ENCODE measurements around the gene MT1G. TPM values are rescaled to one million over a fixed set of nuclear protein-coding genes. Genes with fewer than 3 reads are reported as not detected.

Gene MT1G
- total RNA-seq, 1 experiment from 2014 or later = 2.2 TPM

DNA sequence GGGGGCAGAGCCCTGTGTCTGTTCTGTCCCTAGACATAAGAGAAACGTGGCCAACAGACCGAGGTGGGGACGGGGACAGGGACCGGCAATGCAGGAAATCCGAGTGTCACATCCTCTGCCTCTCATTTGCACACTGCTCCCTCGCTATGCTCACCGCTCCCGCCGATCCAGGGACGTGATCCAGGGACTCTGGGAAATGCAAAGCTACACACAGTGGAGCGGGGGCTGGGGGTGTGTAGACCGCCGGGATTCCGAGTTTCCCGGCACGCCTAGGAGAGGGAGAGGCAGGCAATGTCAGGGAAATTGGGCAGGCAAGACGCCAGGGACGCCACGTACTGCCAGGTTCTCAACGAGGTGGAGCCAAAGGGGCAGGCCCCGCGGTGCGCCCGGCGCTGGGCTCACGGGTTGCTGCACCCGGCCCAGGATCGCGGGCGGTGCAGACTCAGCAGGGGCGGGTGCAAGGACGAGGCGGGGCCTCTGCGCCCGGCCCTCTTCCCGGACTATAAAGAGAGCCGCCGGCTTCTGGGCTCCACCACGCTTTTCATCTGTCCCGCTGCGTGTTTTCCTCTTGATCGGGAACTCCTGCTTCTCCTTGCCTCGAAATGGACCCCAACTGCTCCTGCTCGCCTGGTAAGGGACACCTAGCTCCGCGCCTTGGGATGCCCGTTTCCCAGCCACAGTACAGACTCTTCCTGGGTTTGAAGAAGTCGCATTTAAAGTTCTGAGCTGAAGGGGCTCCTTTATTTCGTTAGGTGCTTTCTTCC is 14.3 kb upstream of the MT1G start, which contains the start of gene MT1X:
TSS of gene MT1X (plus strand) at position 532 of the 764 bp plus-strand sequence. CDS start at position 603, 71 bp downstream.
- Histone ChIP-seq H3K9me3 (ENCODE audit: control insufficient read depth, insufficient read depth, low read depth, low read length) (no peaks in the 10 kb centered on the region; the same call in 1 of the 2 replicates), H3K4me3 (ENCODE audit: low read depth in 2 of 2, low read length in 2 of 2) (peak within 1 kb of the TSS; percentile 68 to 75), H3K4me1 (ENCODE audit: control insufficient read depth, insufficient read depth, low read length) (peaks cover 7% of the 10 kb centered on the region), H3K36me3 (ENCODE audit: control insufficient read depth, insufficient read depth, low read length) (no peaks in the 10 kb centered on the region), H3K27ac (ENCODE audit: low read length) (peak within 1 kb of the TSS; percentile 86), H3K27me3 (ENCODE audit: control insufficient read depth, insufficient read depth, low read length) (no peaks in the 10 kb centered on the region)
- ChIA-PET POLR2A (interaction anchor here (0.5 to 0.6 kb wide), 2 partner anchors 9 to 156 kb away, joined by 4 to 7 read pairs; no protein-coding TSS in a partner anchor), CTCF (no interaction called here)
- ATAC-seq (peak; percentile 99), DNase-seq (ENCODE audit: low read depth, low spot score) (no peak)
- in situ Hi-C loops (cut with HindIII; ENCODE audit: low pct_unique_long_range_greater_than_20kb, low sequenced_read_pairs) (no loop called here), intact Hi-C loops (cut with micrococcal nuclease; ENCODE audit: unreplicated experiment) (no loop called here)
- BruUV-seq (replicated peaks) = no TSS peak
- TF ChIP-seq SIN3A (IDR thresholded peaks at IDR 0.05; ENCODE audit: borderline replicate concordance, insufficient read depth, low read depth, low read length) (no peak), POLR2AphosphoS5 (IDR thresholded peaks at IDR 0.05; ENCODE audit: low read depth, low read length) (peak; percentile 78), TCF7L2 (IDR thresholded peaks at IDR 0.05; ENCODE audit: low read depth, low read length) (peak; percentile 92)

DNA sequence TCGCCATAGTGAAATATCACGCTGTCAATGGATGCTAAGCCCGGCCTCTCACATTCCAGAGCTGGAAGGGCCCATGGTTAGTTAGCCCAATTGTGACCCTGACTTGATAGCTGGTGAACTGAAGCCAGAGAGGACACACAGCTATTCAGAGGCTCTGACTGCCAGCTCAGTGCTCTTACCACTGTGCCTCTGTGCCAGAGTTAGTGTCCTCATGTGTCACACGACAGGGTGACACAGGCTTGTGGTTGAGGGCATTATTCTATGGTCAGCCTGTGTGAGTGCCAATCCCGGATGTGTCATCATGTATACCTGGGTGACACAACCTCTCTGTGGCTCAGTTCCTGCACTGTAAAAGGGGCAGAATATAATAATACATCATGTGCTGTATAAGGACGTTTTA is 12.0 kb upstream of the MT1G start:
- in situ Hi-C loops (cut with HindIII; ENCODE audit: low pct_unique_long_range_greater_than_20kb, low sequenced_read_pairs) = no loop called here
- Histone ChIP-seq H3K36me3 (ENCODE audit: control insufficient read depth, insufficient read depth, low read length) (no peaks in the 10 kb centered on the region), H3K9me3 (ENCODE audit: control insufficient read depth, insufficient read depth, low read depth, low read length) (no peaks in the 10 kb centered on the region), H3K4me1 (ENCODE audit: control insufficient read depth, insufficient read depth, low read length) (peaks cover 7% of the 10 kb centered on the region), H3K27me3 (ENCODE audit: control insufficient read depth, insufficient read depth, low read length) (no peaks in the 10 kb centered on the region), H3K4me3 (ENCODE audit: low read depth in 2 of 2, low read length in 2 of 2) (no peak overlapping the region), H3K27ac (ENCODE audit: low read length) (no peak overlapping the region)
- POLR2A ChIA-PET = no interaction called here
- DNase-seq (ENCODE audit: low read depth, low spot score) = peak; percentile 63
- no TSS peak for BruUV-seq (replicated peaks)
- no peak for ATAC-seq
- CTCF ChIA-PET = no interaction called here
- TF ChIP-seq TCF7L2 (IDR thresholded peaks at IDR 0.05; ENCODE audit: low read depth, low read length) = no peak
- no peak for TF ChIP-seq SIN3A (IDR thresholded peaks at IDR 0.05; ENCODE audit: borderline replicate concordance, insufficient read depth, low read depth, low read length)
- TF ChIP-seq, protein P1, sequence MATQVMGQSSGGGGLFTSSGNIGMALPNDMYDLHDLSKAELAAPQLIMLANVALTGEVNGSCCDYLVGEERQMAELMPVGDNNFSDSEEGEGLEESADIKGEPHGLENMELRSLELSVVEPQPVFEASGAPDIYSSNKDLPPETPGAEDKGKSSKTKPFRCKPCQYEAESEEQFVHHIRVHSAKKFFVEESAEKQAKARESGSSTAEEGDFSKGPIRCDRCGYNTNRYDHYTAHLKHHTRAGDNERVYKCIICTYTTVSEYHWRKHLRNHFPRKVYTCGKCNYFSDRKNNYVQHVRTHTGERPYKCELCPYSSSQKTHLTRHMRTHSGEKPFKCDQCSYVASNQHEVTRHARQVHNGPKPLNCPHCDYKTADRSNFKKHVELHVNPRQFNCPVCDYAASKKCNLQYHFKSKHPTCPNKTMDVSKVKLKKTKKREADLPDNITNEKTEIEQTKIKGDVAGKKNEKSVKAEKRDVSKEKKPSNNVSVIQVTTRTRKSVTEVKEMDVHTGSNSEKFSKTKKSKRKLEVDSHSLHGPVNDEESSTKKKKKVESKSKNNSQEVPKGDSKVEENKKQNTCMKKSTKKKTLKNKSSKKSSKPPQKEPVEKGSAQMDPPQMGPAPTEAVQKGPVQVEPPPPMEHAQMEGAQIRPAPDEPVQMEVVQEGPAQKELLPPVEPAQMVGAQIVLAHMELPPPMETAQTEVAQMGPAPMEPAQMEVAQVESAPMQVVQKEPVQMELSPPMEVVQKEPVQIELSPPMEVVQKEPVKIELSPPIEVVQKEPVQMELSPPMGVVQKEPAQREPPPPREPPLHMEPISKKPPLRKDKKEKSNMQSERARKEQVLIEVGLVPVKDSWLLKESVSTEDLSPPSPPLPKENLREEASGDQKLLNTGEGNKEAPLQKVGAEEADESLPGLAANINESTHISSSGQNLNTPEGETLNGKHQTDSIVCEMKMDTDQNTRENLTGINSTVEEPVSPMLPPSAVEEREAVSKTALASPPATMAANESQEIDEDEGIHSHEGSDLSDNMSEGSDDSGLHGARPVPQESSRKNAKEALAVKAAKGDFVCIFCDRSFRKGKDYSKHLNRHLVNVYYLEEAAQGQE (IDR thresholded peaks at IDR 0.05; ENCODE audit: insufficient read depth in 1 of 2, low read depth in 2 of 2, low read length in 1 of 2) = no peak
- intact Hi-C loops (cut with micrococcal nuclease; ENCODE audit: unreplicated experiment) = no loop called here

DNA sequence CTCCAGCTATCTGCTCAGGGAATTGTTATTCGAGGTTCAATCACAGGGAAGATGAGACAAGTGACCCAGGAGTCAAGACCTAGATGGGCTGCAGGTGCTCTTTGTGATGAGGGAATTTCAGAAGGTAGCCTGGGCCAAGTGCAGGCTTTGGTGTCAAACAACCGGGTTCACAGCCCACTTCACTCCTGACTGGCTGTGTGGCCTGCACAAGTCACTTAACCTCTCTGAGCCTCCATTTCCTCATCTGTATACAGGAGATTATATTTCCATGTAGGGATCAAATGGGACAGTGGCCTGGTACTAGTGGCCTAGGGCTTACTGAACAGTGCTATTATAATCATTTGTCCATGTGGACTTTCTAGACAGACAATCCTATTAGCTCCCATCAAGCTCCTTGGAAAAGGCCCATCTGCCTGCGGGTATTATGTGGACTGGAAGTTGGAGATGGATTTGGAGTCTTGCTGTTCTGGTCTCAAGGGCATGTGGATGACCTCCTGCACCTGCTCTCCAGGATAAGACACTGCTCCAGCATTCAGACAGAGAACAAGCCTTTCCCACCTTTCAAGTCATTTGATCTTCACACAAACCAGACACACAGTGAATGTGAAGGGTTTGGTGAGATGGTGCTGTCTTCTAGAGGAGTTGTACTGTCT is 11.3 kb upstream of the MT1G start:
- DNase-seq (ENCODE audit: low read depth, low spot score) (no peak), ATAC-seq (no peak)
- Histone ChIP-seq H3K27ac (ENCODE audit: low read length) (no peak overlapping the region), H3K36me3 (ENCODE audit: control insufficient read depth, insufficient read depth, low read length) (no peaks in the 10 kb centered on the region), H3K27me3 (ENCODE audit: control insufficient read depth, insufficient read depth, low read length) (no peaks in the 10 kb centered on the region), H3K4me1 (ENCODE audit: control insufficient read depth, insufficient read depth, low read length) (peaks cover 7% of the 10 kb centered on the region), H3K4me3 (ENCODE audit: low read depth in 2 of 2, low read length in 2 of 2) (no peak overlapping the region), H3K9me3 (ENCODE audit: control insufficient read depth, insufficient read depth, low read depth, low read length) (no peaks in the 10 kb centered on the region)
- TF ChIP-seq, protein P1 (IDR thresholded peaks at IDR 0.05; ENCODE audit: insufficient read depth in 1 of 2, low read depth in 2 of 2, low read length in 1 of 2) = no peak
- TF ChIP-seq, protein P2, sequence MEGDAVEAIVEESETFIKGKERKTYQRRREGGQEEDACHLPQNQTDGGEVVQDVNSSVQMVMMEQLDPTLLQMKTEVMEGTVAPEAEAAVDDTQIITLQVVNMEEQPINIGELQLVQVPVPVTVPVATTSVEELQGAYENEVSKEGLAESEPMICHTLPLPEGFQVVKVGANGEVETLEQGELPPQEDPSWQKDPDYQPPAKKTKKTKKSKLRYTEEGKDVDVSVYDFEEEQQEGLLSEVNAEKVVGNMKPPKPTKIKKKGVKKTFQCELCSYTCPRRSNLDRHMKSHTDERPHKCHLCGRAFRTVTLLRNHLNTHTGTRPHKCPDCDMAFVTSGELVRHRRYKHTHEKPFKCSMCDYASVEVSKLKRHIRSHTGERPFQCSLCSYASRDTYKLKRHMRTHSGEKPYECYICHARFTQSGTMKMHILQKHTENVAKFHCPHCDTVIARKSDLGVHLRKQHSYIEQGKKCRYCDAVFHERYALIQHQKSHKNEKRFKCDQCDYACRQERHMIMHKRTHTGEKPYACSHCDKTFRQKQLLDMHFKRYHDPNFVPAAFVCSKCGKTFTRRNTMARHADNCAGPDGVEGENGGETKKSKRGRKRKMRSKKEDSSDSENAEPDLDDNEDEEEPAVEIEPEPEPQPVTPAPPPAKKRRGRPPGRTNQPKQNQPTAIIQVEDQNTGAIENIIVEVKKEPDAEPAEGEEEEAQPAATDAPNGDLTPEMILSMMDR (IDR thresholded peaks at IDR 0.05) = no peak
- TF ChIP-seq SIN3A (IDR thresholded peaks at IDR 0.05; ENCODE audit: borderline replicate concordance, insufficient read depth, low read depth, low read length) (no peak), TCF7L2 (IDR thresholded peaks at IDR 0.05; ENCODE audit: low read depth, low read length) (no peak), POLR2AphosphoS5 (IDR thresholded peaks at IDR 0.05; ENCODE audit: low read depth, low read length) (no peak)
- CTCF ChIA-PET = no interaction called here
- POLR2A ChIA-PET = no interaction called here
- no TSS peak for BruUV-seq (replicated peaks)
- in situ Hi-C loops (cut with HindIII; ENCODE audit: low pct_unique_long_range_greater_than_20kb, low sequenced_read_pairs) (no loop called here), intact Hi-C loops (cut with micrococcal nuclease; ENCODE audit: unreplicated experiment) (no loop called here)

All from Panc1 (cell line).